Immature natural killer cell (primary cell): ENCODE measurements around the gene LAMB4. TPM values are rescaled to one million over a fixed set of nuclear protein-coding genes. Genes with fewer than 3 reads are reported as not detected.

ENCODE experiments used
- DNase-seq, 3 donors: peaks; one replicate each; pipeline ENCODE4 v3.0.0; 2022; ENCODE audit warnings: mixed read lengths in 1 of 3
- H3K27ac Mint-ChIP-seq, 6 donors: one replicate each; pipeline ENCODE4 v1.8.0; 2020; ENCODE audit warnings: mixed read lengths in 6 of 6, mild to moderate bottlenecking in 5 of 6, inconsistent platforms in 4 of 6, moderate library complexity in 3 of 6
- H3K27me3 Mint-ChIP-seq, 3 donors: one replicate each; pipeline ENCODE4 v1.8.0; 2020 to 2021; ENCODE audit warnings: low read depth in 3 of 3, mild to moderate bottlenecking in 3 of 3, mixed read lengths in 3 of 3, moderate library complexity in 3 of 3, inconsistent platforms in 1 of 3
- H3K36me3 Mint-ChIP-seq, 3 donors: one replicate each; pipeline ENCODE4 v1.8.0; 2020; ENCODE audit warnings: mixed read lengths in 3 of 3, inconsistent platforms in 2 of 3, mild to moderate bottlenecking in 2 of 3
- H3K4me1 Mint-ChIP-seq, 2 donors: one replicate each; pipeline ENCODE4 v1.8.0; 2020; ENCODE audit warnings: inconsistent platforms in 2 of 2, mild to moderate bottlenecking in 2 of 2, mixed read lengths in 2 of 2, moderate library complexity in 1 of 2
- H3K4me3 Mint-ChIP-seq, 5 donors: one replicate each; pipeline ENCODE4 v1.8.0; 2020; ENCODE audit warnings: mild to moderate bottlenecking in 5 of 5, mixed read lengths in 5 of 5, inconsistent platforms in 3 of 5, moderate library complexity in 3 of 5
- H3K9me3 Mint-ChIP-seq, 6 donors: one replicate each; pipeline ENCODE4 v1.8.0; 2020; ENCODE audit warnings: mild to moderate bottlenecking in 6 of 6, mixed read lengths in 6 of 6, inconsistent platforms in 4 of 6, moderate library complexity in 3 of 6
- polyA plus RNA-seq, 3 donors: library from polyadenylated mRNA; unstranded; fragments of 300-500 nt; fragmentation: Illumina TruSeq; gene quantifications; one replicate each; pipeline ENCODE4 v1.2.3, GENCODE V29; 2021

Gene LAMB4
- polyA plus RNA-seq, 3 donors from 2014 or later: not detected

GRCh38 chr7:108109221-108109908 lies 20.8 kb downstream of the LAMB4 start:
- no peak overlapping the region for H3K27ac Mint-ChIP-seq
- no peaks in the 10 kb centered on the region for H3K9me3 Mint-ChIP-seq
- DNase-seq: peak in 2 of 3 donors; percentile 7 to 23
- H3K36me3 Mint-ChIP-seq: no peaks in the 10 kb centered on the region
- no peaks in the 10 kb centered on the region for H3K4me1 Mint-ChIP-seq
- H3K27me3 Mint-ChIP-seq: peaks cover 0 to 3% (median 0%) of the 10 kb centered on the region in 3 donors
- H3K4me3 Mint-ChIP-seq: no peak overlapping the region

GRCh38 chr7:108108131-108108530 lies 22.0 kb downstream of the LAMB4 start:
- no peak overlapping the region for H3K27ac Mint-ChIP-seq
- H3K4me3 Mint-ChIP-seq: no peak overlapping the region
- no peaks in the 10 kb centered on the region for H3K9me3 Mint-ChIP-seq
- H3K27me3 Mint-ChIP-seq: peaks cover 0 to 3% (median 0%) of the 10 kb centered on the region in 3 donors
- H3K36me3 Mint-ChIP-seq: no peaks in the 10 kb centered on the region
- no peak for DNase-seq
- no peaks in the 10 kb centered on the region for H3K4me1 Mint-ChIP-seq

GRCh38 chr7:108104324-108104723 lies 25.8 kb downstream of the LAMB4 start:
- no peak for DNase-seq
- H3K9me3 Mint-ChIP-seq: no peaks in the 10 kb centered on the region
- H3K27me3 Mint-ChIP-seq: no peaks in the 10 kb centered on the region
- no peaks in the 10 kb centered on the region for H3K36me3 Mint-ChIP-seq
- H3K4me3 Mint-ChIP-seq: no peak overlapping the region
- no peaks in the 10 kb centered on the region for H3K4me1 Mint-ChIP-seq
- no peak overlapping the region for H3K27ac Mint-ChIP-seq

- no peaks in the 10 kb centered on the region for H3K27me3 Mint-ChIP-seq
- H3K27ac Mint-ChIP-seq: no peak overlapping the region
- H3K36me3 Mint-ChIP-seq: no peaks in the 10 kb centered on the region
- H3K4me3 Mint-ChIP-seq: no peak overlapping the region
- H3K9me3 Mint-ChIP-seq: no peaks in the 10 kb centered on the region
- no peak for DNase-seq
- no peaks in the 10 kb centered on the region for H3K4me1 Mint-ChIP-seq
Observed at GRCh38 chr7:108103558-108104298, 26.4 kb downstream of the LAMB4 start.

- Mint-ChIP-seq H3K4me1 (no peaks in the 10 kb centered on the region), H3K9me3 (no peaks in the 10 kb centered on the region), H3K36me3 (no peaks in the 10 kb centered on the region), H3K4me3 (no peak overlapping the region), H3K27me3 (peaks cover 0 to 2% (median 0%) of the 10 kb centered on the region in 3 donors), H3K27ac (no peak overlapping the region)
- DNase-seq: no peak
Observed at GRCh38 chr7:108102671-108103312, 27.4 kb downstream of the LAMB4 start.

GRCh38 chr7:108101759-108102158 lies 28.4 kb downstream of the LAMB4 start:
- H3K27ac Mint-ChIP-seq: no peak overlapping the region
- no peaks in the 10 kb centered on the region for H3K9me3 Mint-ChIP-seq
- H3K4me3 Mint-ChIP-seq: no peak overlapping the region
- no peaks in the 10 kb centered on the region for H3K36me3 Mint-ChIP-seq
- no peaks in the 10 kb centered on the region for H3K4me1 Mint-ChIP-seq
- DNase-seq: no peak
- peaks cover 0 to 4% (median 0%) of the 10 kb centered on the region in 3 donors for H3K27me3 Mint-ChIP-seq

- H3K27me3 Mint-ChIP-seq: peaks cover 0 to 4% (median 0%) of the 10 kb centered on the region in 3 donors
- no peak for DNase-seq
Observed at GRCh38 chr7:108099713-108100112, 30.4 kb downstream of the LAMB4 start.

GRCh38 chr7:108097703-108098102 lies 32.5 kb downstream of the LAMB4 start:
- Mint-ChIP-seq H3K9me3 (no peaks in the 10 kb centered on the region), H3K36me3 (no peaks in the 10 kb centered on the region), H3K27me3 (peaks cover 0 to 4% (median 0%) of the 10 kb centered on the region in 3 donors), H3K4me3 (no peak overlapping the region), H3K4me1 (no peaks in the 10 kb centered on the region), H3K27ac (no peak overlapping the region)
- no peak for DNase-seq

More at GRCh38 chr7:108099713-108100112, 30.4 kb downstream of the LAMB4 start:
- H3K4me1 Mint-ChIP-seq: no peaks in the 10 kb centered on the region
- H3K4me3 Mint-ChIP-seq: no peak overlapping the region
- no peaks in the 10 kb centered on the region for H3K36me3 Mint-ChIP-seq
- no peaks in the 10 kb centered on the region for H3K9me3 Mint-ChIP-seq
- H3K27ac Mint-ChIP-seq: no peak overlapping the region

- H3K27ac Mint-ChIP-seq: no peak overlapping the region
- H3K27me3 Mint-ChIP-seq: peaks cover 0 to 4% (median 0%) of the 10 kb centered on the region in 3 donors
- no peak for DNase-seq
- H3K9me3 Mint-ChIP-seq: no peaks in the 10 kb centered on the region
- H3K4me3 Mint-ChIP-seq: no peak overlapping the region
- H3K36me3 Mint-ChIP-seq: no peaks in the 10 kb centered on the region
- H3K4me1 Mint-ChIP-seq: no peaks in the 10 kb centered on the region
Observed at GRCh38 chr7:108096996-108097395, 33.2 kb downstream of the LAMB4 start.

- no peaks in the 10 kb centered on the region for H3K9me3 Mint-ChIP-seq
- no peak for DNase-seq
- H3K27me3 Mint-ChIP-seq: peaks cover 0 to 4% (median 2%) of the 10 kb centered on the region in 3 donors
- no peaks in the 10 kb centered on the region for H3K4me1 Mint-ChIP-seq
- no peak overlapping the region for H3K4me3 Mint-ChIP-seq
- H3K27ac Mint-ChIP-seq: no peak overlapping the region
- no peaks in the 10 kb centered on the region for H3K36me3 Mint-ChIP-seq
Observed at GRCh38 chr7:108094933-108095710, 35.0 kb downstream of the LAMB4 start.

- Mint-ChIP-seq H3K4me3 (no peak overlapping the region), H3K27ac (no peak overlapping the region), H3K4me1 (no peaks in the 10 kb centered on the region), H3K9me3 (no peaks in the 10 kb centered on the region), H3K27me3 (peaks cover 0 to 4% (median 2%) of the 10 kb centered on the region in 3 donors), H3K36me3 (no peaks in the 10 kb centered on the region)
- DNase-seq: no peak
Observed at GRCh38 chr7:108094346-108094745, 35.8 kb downstream of the LAMB4 start.

- Mint-ChIP-seq H3K9me3 (no peaks in the 10 kb centered on the region), H3K27me3 (peaks cover 0 to 4% (median 2%) of the 10 kb centered on the region in 3 donors), H3K4me3 (no peak overlapping the region), H3K4me1 (no peaks in the 10 kb centered on the region), H3K27ac (no peak overlapping the region), H3K36me3 (no peaks in the 10 kb centered on the region)
- no peak for DNase-seq
Observed at GRCh38 chr7:108093851-108094331, 36.3 kb downstream of the LAMB4 start.

GRCh38 chr7:108093341-108093740 lies 36.8 kb downstream of the LAMB4 start:
- no peak for DNase-seq
- Mint-ChIP-seq H3K4me3 (no peak overlapping the region), H3K27ac (no peak overlapping the region), H3K36me3 (no peaks in the 10 kb centered on the region), H3K9me3 (no peaks in the 10 kb centered on the region), H3K27me3 (peaks cover 0 to 4% (median 2%) of the 10 kb centered on the region in 3 donors), H3K4me1 (no peaks in the 10 kb centered on the region)
